ENCODE measurements around the gene VTI1A. TPM values are rescaled to one million over a fixed set of nuclear protein-coding genes. Genes with fewer than 3 reads are reported as not detected.

The VTI1A gene
- total and polyA plus RNA-seq, 2 of the 4 experiments (the other 2 are of a cell fraction) = 9.7 to 24.9 TPM

GRCh38 chr10:112813866-112814591 lies 367.0 kb downstream of the VTI1A start:
- H3K4ac ChIP-seq (ENCODE audit: low read depth, low read length) = peak overlapping the region; percentile 1; the same call in 1 of the 2 replicates
- ATAC-seq (ENCODE audit: low read depth) (no peak), DNase-seq (no peak)
- H2BK120ac ChIP-seq (ENCODE audit: low read depth, low read length) = 0 out of 2 replicates have a peak overlapping the region, but pooled peaks have one; percentile 3
- H3K56ac ChIP-seq (ENCODE audit: extremely low read depth, insufficient read depth, low read length) = no peak overlapping the region
- no peaks in the 10 kb centered on the region for H3K27me3 ChIP-seq (ENCODE audit: control insufficient read depth, insufficient read depth, low read length)
- H3K9me1 ChIP-seq (ENCODE audit: insufficient read depth, low read length) = peaks cover 18% of the 10 kb centered on the region
- peak overlapping the region; percentile 40; the same call in 1 of the 2 replicates for H2AK5ac ChIP-seq (ENCODE audit: low read depth, low read length)
- peaks cover 2% of the 10 kb centered on the region; the same call in 1 of the 2 replicates for H4K20me1 ChIP-seq (ENCODE audit: insufficient read depth, low read length)
- H3K18ac ChIP-seq (ENCODE audit: low read depth, low read length) = no peak overlapping the region; the same call in 1 of the 2 replicates
- H2BK20ac ChIP-seq (ENCODE audit: low read depth, low read length) = no peak overlapping the region; the same call in 1 of the 2 replicates
- TF ChIP-seq RCOR1 (IDR thresholded peaks at IDR 0.05; ENCODE audit: insufficient replicate concordance, low read length) = no peak
- no peak for TF ChIP-seq CHD1 (IDR thresholded peaks at IDR 0.05; ENCODE audit: low read depth, low read length)
- TF ChIP-seq MXI1 (IDR thresholded peaks at IDR 0.05; ENCODE audit: borderline replicate concordance, low read depth, low read length) = no peak
- no peak for TF ChIP-seq RAD21 (IDR thresholded peaks at IDR 0.05; ENCODE audit: low read length)
- peak overlapping the region; percentile 51; the same call in 1 of the 3 replicates for H2BK15ac ChIP-seq (ENCODE audit: low read depth, low read length)
- ChIA-PET CTCF (interaction anchor here (0.5 kb wide), 1 partner anchor 93 kb away, joined by 6 read pairs; no protein-coding TSS in a partner anchor), POLR2A (ENCODE audit: unreplicated experiment) (no interaction called here)
- BruUV-seq (replicated peaks) = no TSS peak
- intact Hi-C loops (cut with micrococcal nuclease) = loop anchor here (5.0 to 10.0 kb wide), 3 partner anchors 247 to 571 kb away; no protein-coding TSS in a partner anchor
- no peak overlapping the region for H4K8ac ChIP-seq (ENCODE audit: low read depth in 2 of 2, low read length in 2 of 2)
- peak overlapping the region; percentile 34 for H2AK9ac ChIP-seq (replicated peaks; ENCODE audit: low read depth, low read length, poor library complexity)
- no peak overlapping the region for H3K4me2 ChIP-seq (ENCODE audit: low read depth, low read length)
- no peak overlapping the region for H3K9ac ChIP-seq (ENCODE audit: low read depth, low read length)
- H3K27ac ChIP-seq (ENCODE audit: insufficient read depth, low read length) = no peak overlapping the region
- dilution Hi-C loops (cut with HindIII; ENCODE audit: low sequenced_read_pairs, unreplicated experiment) = no loop called here
- no peak overlapping the region for H3K23ac ChIP-seq (ENCODE audit: low read depth, low read length)
- H3K14ac ChIP-seq (replicated peaks; ENCODE audit: low read depth, low read length) = no peak overlapping the region; the same call in 1 of the 2 replicates
- no peaks in the 10 kb centered on the region for H3K79me1 ChIP-seq (ENCODE audit: low read depth in 1 of 2, low read length in 2 of 2)
- H3K36me3 ChIP-seq (ENCODE audit: control insufficient read depth, insufficient read depth, low read length) = no peaks in the 10 kb centered on the region
- no peak overlapping the region for H4K5ac ChIP-seq (ENCODE audit: low read depth, low read length)
- no peaks in the 10 kb centered on the region for H3K9me3 ChIP-seq (ENCODE audit: control insufficient read depth, insufficient read depth, low read length)
- H3K4me1 ChIP-seq (ENCODE audit: control insufficient read depth, insufficient read depth, low read length) = peaks cover 20% of the 10 kb centered on the region
- H3K4me3 ChIP-seq (ENCODE audit: insufficient read depth, low read depth, low read length) = no peak overlapping the region
- no peak overlapping the region for H2BK5ac ChIP-seq (ENCODE audit: low read depth, low read length, poor library complexity, severe bottlenecking)
- no peak overlapping the region for H2AFZ ChIP-seq (replicated peaks; ENCODE audit: low read length, poor library complexity)
- peak overlapping the region; percentile 35; the same call in 1 of the 2 replicates for H4K91ac ChIP-seq (ENCODE audit: insufficient read depth, low read depth, low read length)
- in situ Hi-C loops (cut with MboI; ENCODE audit: low sequenced_read_pairs) = no loop called here
- WGBS, 2 experiments (ENCODE audit: extremely low coverage in 2 of 2, insufficient read length in 1 of 2) = 100% methylated on average over 3 of the region's 16 CpGs; no CpG with 5 or more reads in 1 of the 2 experiments

Measured in IMR-90 (cell line).